Prostate gland (tissue), 2 donors: Measurements from ENCODE around the gene MAB21L3.
"Not testable (repeated sequence)": the region's sequence is repeated elsewhere in the genome, so short reads cannot be mapped to it uniquely, and the experiment has no call there.

Experiments used
- POLR2A ChIP-seq: fragments of 450-650 bp; IDR thresholded peaks from one replicate; pipeline ENCODE4 v1.6.1; 2016; ENCODE audit warnings: antibody characterized with exemption, mild to moderate bottlenecking
- TF ChIP-seq, protein P1 (sequence below), 4 experiments: fragments of 200-600 bp in 2 of 4; fragments of 450-650 bp in 2 of 4; sonication (generic) in 2 of 4; IDR thresholded peaks; 1 replicate in 3 of 4; 2 replicates in 1 of 4; pipeline ENCODE4 v1.5.1; 2016 to 2019; ENCODE audit warnings: antibody characterized with exemption in 4 of 4, mild to moderate bottlenecking in 2 of 4, moderate library complexity in 2 of 4

DNA sequence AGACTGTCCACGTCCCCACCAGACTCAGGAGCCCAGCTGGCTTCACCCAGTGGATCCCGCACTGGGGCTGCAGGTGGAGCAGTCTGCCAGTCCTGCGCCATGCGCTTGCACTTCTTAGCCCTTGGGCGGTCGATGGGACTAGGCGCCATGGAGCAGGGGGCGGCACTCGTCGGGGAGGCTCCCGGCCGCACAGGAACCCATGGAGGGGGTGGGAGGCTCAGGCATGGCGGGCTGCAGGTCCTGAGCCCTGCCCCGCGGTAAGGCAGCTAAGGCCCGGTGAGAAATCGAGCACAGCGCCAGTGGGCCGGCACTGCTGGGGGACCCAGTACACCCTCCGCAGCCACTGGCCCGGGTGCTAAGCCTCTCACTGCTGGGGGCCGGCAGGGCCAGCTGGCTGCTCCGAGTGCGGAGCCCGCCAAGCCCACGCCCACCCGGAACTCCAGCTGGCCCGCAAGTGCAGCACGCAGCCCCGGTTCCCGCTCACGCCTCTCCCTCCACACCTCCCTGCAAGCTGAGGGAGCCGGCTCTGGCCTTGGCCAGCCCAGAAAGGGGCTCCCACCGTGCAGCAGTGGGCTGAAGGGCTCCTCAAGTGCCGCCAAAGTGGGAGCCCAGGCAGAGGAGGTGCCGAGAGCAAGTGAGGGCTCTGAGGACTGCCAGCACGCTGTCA lies 35.4 kb downstream of the MAB21L3 start:
- TF ChIP-seq, protein P1, sequence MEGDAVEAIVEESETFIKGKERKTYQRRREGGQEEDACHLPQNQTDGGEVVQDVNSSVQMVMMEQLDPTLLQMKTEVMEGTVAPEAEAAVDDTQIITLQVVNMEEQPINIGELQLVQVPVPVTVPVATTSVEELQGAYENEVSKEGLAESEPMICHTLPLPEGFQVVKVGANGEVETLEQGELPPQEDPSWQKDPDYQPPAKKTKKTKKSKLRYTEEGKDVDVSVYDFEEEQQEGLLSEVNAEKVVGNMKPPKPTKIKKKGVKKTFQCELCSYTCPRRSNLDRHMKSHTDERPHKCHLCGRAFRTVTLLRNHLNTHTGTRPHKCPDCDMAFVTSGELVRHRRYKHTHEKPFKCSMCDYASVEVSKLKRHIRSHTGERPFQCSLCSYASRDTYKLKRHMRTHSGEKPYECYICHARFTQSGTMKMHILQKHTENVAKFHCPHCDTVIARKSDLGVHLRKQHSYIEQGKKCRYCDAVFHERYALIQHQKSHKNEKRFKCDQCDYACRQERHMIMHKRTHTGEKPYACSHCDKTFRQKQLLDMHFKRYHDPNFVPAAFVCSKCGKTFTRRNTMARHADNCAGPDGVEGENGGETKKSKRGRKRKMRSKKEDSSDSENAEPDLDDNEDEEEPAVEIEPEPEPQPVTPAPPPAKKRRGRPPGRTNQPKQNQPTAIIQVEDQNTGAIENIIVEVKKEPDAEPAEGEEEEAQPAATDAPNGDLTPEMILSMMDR (IDR thresholded peaks at IDR 0.05): not testable (repeated sequence)
- TF ChIP-seq POLR2A: not testable (repeated sequence)
